SH-SY5Y (cell line): Measurements from ENCODE around the gene IL34.

ENCODE experiments used
- GATA2 ChIP-seq: IDR thresholded peaks from 2 replicates; pipeline ENCODE4 v1.6.1; 2011; ENCODE audit warnings: mild to moderate bottlenecking, low read depth, low read length
- GATA3 ChIP-seq: IDR thresholded peaks from 2 replicates; pipeline ENCODE4 v1.6.1; 2011; ENCODE audit warnings: low read depth, mild to moderate bottlenecking, low read length, moderate library complexity

DNA sequence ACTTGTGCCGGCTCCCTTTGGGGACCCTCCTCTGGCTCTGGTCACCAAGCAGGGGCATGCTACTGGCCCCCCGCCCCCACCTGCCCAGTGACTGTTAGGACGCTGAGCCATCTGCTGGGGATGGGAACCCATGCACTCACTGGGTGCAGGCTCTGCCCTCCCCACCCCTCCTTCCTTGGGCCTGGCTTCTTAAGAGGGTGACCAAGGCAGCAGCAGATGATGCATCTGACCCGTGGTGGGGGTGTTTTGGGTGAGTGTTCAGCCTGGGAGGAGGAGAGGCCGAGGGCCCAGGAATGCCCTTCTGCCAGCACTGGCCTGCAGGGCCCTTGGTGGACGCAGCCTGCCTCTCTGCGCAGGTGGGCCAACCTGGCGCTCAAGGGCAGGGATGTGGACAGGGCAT, 58.7 kb downstream of the IL34 start:
- no peak for TF ChIP-seq GATA2
- no peak for TF ChIP-seq GATA3
